D341Med (cell line): Measurements from ENCODE around the gene SLC25A12.
"Not testable (repeated sequence)": the region's sequence is repeated elsewhere in the genome, so short reads cannot be mapped to it uniquely, and the experiment has no call there.

Source experiments
- DNase-seq: peaks from one replicate; pipeline ENCODE4 v3.0.0; 2012; ENCODE audit warnings: low spot score

Gene SLC25A12

DNA sequence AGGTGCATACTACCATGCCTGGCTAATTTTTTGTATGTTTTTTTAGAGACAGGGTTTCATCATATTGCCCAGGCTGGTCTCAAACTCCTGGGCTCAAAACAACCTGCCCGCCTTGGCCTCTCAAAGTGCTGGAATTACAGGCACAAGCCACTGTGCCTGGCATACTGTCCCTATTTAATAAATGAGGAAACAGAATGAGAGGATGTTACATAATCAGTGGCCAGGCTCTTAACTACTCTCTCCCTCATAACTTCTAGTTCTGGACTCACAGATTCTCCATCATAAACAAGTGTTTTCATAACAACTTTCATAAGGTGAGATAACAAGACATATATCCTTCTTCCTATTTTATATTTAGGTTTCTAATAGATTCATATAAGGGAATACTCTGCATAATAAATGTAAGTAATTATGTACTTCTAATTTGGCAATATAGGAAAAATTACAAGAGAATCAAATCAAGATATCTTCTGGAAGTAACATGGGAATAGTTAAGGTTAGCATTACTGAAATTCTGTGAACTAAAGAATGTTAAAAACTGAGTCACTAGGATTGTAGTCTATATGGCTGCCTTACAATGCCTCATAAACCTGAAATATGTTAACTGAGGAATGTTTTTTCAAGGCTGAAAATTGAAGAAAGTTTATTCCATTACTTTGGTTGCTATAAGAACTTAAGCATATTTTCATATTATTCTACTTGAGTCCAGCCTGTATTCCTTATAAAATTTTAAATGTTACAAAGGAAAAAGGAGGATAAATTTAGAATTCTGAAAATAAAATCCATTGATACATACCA lies 71.3 kb downstream of the SLC25A12 start:
- DNase-seq: no peak

DNA sequence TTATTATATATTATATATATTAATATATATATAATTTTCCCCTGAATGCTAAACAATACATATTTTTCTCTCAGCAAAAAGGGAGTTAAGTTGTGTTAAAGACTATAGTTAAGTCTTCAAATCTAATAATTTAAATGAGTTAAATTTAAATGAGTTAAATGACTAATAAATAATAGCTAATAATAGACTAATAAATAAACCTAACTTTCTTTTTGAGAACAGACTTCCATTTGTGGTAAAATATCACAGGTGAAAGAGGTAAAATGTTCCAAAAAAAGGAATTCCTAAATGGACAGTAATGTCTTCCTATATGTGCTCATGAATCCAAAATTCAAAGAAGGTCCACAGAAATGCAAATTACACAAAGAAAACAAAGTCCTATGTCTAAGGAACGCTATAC lies 74.6 kb downstream of the SLC25A12 start:
- DNase-seq: no peak

DNA sequence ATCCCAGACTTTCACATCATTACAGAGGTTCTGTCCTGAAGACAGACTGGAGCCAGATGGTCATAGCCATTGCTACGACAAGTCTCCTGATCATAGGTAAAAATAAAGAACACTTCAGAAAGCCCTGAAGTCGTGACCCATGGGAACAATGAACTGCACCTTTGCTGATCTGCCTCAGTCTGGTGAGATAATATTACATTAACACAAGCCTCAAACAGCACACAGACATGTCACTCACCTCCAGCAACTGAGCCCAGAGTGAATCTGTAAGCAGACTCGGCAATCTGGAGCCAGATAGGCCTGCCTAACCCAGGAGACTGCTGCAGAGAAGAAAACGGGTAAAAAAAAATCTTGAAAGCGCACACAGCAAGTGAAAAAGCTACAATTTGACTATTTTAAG lies 79.2 kb downstream of the SLC25A12 start:
- peak; percentile 56 for DNase-seq

DNA sequence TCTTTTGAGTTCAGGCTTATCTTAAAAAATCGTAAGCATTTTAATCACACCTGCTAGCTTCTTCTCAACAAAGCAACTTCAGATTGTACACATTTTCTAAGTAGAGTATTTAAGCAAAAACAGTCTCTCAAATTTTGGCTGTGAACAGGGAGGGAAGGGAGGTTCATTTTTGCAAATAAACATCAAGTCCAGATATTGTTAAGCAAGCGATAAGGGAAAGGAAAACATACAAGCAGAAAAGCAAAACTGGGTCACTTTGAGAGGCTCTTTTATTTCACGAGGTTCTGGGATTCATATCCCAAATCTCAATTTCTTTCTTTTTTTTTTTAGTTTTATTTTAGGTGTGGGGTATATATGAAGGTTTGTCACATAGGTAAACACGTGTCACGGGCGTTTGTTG lies 79.9 kb downstream of the SLC25A12 start:
- no peak for DNase-seq

DNA sequence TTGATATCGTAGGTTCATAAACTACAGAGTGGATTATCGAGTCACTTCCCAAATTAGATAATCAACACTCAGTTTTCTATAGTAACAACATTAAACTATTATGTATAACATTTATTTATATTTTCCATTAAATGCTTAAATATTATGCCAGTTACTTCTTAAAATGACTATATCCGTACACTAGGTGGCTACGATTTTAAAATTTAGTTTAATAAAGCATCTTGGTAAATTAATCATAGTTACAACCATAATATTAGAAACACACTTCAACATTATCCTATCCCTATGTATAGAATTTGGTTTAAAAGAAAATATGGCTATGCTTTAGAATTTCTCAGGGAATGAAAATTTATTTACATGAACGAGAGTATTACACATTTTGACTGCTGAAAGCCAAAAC lies 80.3 kb downstream of the SLC25A12 start:
- no peak for DNase-seq

DNA sequence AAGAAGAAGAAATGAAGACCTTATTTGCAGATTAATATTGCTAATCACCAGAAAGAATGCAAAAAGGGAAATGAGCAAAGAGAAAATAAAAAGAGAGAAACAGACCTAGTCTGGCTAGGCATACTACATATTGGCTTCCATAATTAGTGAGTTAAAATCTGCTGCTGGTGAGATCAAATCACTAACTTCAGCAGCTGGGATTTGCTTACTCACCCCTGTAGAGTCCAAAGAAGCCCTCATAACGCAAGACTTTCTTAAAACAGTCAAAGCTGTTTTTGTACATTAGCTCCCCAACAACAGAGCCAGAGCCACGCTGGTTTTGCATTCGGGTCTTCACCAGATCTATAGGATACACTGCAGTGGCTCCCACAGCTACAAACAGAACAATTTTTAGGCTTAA lies 80.9 kb downstream of the SLC25A12 start:
- DNase-seq: no peak

DNA sequence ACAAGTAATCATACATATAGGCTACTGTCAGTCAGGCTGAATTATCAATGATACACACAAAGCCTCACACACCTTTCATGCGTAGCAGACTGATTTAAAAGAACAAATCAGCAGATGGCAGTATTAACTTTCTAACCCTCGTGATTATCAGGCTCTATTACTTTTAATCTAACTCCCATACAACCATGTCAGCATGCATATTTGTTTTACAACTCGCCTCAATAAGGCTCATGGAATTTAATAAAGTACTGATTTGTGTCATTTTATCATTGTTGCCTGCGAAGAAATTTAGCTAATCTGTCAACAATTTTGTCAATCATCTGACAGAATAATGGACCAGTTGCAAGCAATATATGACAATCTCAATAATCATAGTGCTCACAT lies 82.8 kb downstream of the SLC25A12 start:
- peak; percentile 37 for DNase-seq

DNA sequence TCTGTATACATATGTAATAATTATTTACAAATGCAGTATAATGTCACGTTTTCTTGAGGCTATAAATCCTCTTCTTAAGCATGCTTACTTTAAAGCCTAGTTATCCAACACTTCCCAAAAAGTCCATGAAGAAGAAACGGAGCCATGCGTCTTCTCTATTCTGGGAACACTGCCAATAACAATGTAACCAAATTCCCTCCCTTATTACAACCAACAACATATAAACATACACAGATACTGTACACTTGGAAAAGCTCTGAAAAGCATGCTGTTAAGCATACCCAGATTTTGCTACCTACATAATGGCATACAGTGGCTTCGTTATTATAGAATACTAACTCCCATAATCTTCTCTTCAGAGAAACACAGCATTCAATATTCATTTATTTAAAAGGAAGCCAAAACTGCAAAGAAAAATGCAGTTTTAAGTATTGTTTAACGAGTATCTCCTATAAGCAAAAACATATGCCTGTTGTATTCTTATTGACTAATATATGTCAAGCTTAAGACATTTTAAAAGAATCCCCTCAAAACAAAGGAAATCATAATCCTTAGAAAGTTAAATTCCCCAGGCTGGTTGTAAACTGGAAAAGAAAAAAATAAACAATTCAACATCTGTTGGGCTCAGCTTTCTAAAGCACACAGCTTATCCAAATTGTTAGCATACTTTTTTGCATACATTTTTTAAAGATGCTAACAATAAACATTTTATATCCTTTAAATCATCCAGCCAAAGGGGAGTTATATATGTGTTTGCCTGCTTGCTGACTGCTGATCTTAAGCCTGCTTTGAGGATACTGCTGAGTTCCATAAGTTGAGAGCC lies 83.4 kb downstream of the SLC25A12 start:
- no peak for DNase-seq

DNA sequence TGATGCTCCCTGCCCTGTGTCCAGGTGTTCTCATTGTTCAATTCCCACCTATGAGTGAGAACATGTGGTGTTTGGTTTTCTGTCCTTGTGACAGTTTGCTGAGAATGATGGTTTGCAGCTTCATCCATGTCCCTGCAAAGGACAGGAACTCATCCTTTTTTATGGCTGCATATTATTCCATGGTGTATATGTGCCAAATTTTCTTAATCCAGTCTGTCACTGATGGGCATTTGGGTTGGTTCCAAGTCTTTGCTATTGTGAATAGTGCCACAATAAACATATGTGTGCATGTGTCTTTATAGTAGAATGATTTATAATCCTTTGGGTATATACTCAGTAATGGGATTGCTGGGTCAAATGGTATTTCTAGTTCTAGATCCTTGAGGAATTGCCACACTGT lies 85.2 kb downstream of the SLC25A12 start:
- DNase-seq: not testable (repeated sequence)

DNA sequence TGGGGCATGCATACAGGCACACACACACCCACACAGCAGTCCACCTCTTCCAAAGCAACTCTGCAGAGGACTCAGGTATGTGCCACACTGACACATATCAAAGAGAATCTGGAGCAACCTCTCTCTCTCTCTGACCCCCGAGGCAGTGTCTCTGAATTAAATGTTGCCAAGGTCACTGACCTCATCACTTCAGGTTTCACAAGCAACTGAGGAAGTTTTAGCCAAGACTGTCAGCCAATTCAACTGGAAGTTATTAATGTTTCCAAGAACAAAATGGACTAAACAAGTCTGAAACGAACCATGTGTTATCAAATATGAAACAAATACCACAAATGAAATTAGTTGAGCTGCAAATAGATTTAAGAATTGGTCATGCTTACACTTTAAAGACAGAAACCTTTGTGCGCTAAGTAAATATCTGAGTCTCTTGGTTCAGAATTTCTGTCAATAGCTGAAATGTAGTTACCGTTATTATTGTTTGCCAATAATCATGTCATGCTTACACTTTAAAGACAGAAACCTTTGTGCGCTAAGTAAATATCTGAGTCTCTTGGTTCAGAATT lies 86.1 kb downstream of the SLC25A12 start:
- DNase-seq: no peak

DNA sequence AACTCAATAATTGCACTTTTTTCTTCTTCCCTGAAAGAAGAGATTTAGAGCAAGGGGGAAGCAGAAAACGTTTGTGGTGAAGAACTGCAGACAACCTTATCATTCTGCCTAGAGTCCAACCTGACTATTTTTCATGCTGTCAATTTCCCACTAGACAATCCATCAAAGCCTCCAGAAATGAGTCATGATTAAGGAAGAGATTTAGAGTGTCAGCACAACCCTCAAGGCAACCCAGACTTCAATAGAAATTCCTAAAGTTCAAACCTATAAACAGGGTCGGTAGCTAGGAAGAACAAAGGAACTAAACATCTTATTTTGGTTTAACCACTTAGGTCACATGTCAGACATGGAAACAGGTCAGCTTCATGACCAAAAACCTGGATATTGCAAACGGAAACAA lies 86.9 kb downstream of the SLC25A12 start:
- DNase-seq: no peak

DNA sequence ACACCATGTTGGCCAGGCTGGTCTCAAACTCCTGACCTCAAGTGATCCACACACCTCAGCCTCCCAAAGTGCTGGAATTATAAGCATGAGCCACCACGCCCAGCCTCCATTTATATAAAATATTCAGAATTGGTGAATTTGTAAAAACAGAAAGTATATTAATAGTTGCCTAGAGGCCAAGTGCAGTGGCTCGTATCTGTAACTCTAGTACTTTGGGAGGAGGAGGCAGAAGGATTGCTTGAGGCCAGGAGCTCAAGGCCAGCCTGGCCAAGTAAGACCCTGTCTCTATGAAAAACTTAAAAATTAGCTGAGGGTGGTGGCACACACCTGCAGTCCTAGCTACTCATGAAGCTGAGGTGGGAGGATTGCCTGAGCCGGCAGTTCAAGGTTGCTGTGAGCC lies 89.6 kb downstream of the SLC25A12 start:
- DNase-seq: no peak

DNA sequence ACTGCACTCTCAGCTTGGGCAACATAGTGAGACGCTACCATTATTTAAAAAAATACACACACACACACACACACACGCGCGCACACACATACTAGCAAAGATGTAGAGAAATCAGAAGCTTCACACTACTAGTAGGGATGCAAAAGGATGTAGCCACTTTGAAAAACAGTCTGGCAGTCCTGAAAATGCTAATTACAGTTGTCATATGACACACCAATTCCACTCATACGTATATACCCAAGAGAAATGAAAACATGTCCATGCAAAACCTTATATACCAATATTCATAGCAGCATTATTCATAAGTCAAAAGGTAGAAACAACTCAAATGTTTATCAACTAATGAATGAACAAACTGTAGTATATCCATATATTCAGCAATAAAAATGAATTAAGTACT lies 90.3 kb downstream of the SLC25A12 start:
- no peak for DNase-seq

DNA sequence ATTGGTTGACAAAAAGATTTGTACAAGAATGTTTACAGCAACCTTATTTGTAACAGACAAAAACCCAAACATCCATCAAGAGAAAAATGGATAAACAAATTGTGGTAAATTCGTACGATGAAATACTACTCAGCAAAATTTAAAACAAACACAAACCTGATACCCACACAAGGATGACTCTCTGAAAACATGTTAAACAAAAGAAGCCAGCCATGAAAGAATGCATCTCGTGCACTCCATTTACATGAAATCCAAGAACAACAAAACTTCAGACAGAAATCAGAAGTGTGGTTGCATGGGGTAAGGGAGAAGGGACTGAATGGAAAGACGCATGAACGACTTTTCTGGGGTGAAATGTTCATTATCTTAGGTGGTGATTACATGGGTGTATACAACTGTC lies 93.4 kb downstream of the SLC25A12 start:
- DNase-seq: no peak

DNA sequence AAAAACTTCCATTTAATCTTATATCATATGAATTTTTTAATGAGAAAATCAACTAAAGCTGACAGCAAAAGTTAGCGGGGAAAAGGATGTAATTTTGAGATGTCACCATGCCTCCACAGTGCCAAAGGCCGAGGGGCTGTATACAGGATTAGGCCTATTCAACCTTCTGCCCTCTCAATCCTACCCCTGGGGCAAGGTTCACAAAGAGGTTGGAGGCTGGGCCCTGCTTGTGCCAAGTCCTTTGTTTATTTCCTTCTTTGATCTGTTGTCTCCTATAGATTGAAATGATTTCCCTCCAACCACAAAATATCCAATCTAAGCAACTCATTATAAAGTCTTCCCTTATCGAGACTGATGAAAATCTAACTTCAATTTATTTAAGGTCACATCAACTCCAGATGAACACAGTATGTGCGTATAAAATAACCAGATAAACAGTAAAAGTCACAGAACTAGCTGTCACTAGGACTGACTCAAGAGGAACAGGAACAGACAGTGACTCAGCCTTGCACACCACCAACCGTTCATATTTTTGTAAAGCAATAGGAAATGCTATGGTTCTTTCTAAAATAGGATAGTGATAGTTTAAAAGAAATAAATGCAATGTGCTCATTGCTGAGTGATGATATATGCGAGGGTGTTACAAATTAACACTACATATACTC lies 95.8 kb downstream of the SLC25A12 start:
- no peak for DNase-seq

DNA sequence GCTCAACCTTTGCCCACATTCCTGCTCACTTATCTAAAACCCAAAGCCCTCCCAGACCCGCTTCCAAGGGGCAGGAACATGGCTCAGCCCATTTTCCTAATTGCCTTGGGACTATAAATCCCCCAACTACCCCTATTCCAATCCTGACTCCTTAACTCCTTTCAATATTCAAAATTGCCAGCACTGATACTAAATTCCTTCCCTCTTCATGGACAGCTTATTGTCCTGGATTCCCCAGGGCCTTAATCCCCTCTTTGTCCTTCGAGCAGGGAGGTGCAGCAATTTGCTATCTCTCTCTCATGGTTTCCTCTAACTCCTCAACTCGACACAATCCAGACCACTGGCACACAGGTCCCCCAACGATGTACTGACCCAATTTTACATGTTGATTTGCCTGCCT lies 99.1 kb downstream of the SLC25A12 start:
- peak; percentile 47 for DNase-seq

DNA sequence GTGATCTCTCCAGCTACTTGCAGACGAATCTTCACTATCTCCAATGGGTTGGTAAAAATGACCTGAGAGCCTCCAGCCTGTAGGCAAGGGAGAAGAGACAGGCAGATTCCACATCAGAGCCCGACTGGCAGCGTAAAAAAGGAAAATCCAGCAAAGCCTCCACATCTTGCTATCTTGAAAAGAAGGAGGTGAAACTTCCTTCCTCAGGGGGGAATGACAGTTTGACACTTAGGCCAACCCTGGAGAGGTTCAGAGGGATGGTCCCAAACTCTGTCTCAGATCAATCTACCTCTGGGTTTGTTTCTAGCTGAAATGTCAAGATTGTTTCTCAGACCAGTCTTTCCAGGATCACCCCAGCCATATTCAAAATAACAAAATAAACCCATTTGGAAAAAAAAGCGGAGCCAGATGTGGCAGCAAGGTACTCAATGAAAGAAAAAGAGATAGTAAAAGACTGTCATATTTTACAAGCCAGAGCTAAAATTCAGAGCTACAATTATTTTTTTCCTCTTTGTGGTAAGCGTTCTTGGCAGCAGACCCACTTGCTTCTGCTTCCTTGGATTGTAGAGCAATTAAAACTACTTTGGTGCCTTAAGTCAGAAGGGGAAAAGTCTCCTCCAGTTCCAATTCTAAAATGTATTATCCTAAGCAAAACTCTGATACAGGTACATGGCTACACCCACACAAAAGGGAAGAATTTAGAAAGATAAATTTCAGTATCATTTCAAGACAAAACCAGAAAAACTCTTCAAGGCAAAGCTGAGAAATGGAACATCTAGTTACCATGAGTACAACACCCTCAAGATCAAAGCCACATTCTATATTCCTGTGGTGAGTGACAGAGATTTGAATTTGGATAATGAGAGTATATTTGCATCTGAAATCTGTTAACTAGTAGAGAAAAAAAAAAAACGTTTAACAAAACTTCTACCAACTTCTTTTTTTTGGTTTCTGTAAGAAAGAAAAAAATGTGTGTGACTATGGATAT lies 100.1 kb downstream of the SLC25A12 start:
- DNase-seq: no peak

DNA sequence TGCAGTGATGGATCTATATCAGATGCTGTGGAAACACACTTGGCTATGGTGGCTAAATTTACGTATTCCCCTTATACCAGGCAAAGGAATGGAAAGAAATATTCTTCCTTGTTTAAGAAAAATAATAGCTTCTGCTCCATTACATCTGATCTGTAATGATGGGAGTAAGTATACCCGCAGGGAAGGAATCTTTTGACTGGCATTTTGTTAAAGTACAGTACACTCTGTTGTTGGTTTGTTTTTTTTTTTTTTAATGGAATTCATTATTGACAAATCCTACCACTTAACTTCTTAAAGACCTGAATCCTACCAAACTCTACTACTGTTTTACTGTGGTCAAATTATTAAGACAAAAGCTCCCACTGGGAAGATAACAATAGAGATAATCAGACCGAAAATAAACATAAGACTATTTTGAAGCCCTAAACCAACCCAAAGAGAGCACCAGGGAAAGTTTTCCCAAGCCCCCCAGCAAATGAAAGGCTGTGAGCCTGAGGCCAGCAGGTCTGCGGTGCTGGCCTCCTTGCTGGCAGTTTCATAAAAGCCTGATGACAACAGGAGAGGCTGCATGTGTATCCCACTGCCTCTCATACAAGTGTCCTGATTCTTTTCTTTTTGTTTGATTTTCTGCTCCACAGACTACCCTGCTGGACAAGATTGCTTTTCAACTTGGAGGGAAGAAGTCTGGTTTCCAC lies 101.0 kb downstream of the SLC25A12 start:
- no peak for DNase-seq

DNA sequence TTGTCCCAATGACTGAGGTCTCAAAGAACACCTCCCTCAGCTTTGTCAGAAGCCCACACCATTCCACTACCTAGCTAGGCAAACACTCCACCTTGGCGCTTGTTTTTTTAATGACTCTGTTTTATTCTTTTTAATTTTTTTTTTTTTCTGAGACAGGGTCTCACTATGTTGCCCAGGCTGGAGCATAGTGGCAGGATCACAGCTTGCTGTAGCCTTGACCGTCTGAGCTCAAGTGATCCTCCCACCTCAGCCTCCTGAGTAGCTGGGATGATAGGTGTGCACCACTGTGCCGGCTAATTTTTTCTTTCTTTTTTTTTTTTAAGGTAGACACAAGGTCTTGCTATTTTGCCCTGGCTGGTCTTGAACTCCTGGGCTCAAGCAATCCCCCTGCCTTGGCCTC lies 101.9 kb downstream of the SLC25A12 start:
- DNase-seq: no peak

DNA sequence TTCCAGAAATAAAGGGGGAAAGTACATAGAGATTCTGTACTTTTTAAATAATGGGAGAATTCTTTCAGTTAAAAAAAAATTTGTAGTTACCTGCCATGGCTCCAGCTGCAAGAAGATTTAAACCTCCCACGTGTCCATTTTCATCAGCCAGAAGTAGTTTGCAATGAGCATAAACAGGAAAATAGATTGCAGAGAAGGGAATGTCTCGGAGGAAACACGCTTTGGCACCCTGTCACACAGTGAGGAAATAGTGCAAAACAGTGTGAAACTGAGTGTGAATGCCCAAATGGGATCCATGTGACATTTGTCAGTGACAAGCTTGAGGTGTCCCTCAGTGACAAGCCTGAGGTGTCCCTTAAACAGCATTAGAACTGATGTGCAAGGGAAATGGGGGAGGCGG lies 102.7 kb downstream of the SLC25A12 start:
- DNase-seq: no peak

DNA sequence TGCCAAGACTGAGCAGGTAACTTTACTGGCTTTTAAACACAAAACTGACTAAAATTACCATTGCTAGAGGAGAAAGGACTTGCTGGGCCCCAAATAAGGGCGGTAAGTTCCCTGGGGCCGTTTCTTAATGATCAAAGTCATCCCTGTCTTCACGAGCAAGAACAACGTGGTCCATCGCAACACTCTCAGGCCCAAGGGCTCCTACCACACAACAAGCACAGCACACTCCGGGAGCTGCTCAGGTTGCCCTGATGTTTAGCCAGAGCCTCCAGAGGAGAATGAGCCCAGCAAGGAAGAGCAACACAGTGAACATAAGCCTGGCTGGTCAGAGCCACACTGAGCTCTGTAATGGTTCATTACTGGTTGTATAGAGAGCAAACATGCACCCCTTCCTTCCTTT lies 104.1 kb downstream of the SLC25A12 start:
- no peak for DNase-seq
